Progenitor cell of endocrine pancreas (in vitro differentiated cells): ENCODE results near the gene P2RY6. TPM values are rescaled to one million over a fixed set of nuclear protein-coding genes. Genes with fewer than 3 reads are reported as not detected.

Experiments used
- DNase-seq: peaks from one replicate; pipeline ENCODE4 v3.0.0; 2021; ENCODE audit warnings: low spot score; ENCODE audit not compliant: unreplicated experiment
- H3K27ac Mint-ChIP-seq: 2 replicates; pipeline ENCODE4 v1.8.0; 2021; ENCODE audit warnings: mild to moderate bottlenecking, moderate library complexity, mixed read lengths
- H3K27me3 Mint-ChIP-seq: 2 replicates; pipeline ENCODE4 v1.8.0; 2021; ENCODE audit warnings: mixed read lengths
- H3K36me3 Mint-ChIP-seq: 2 replicates; pipeline ENCODE4 v1.8.0; 2022; ENCODE audit warnings: mixed read lengths; ENCODE audit not compliant: insufficient read depth
- H3K4me1 Mint-ChIP-seq: 2 replicates; pipeline ENCODE4 v1.8.0; 2021; ENCODE audit warnings: low read depth, mixed read lengths
- H3K4me3 Mint-ChIP-seq: 2 replicates; pipeline ENCODE4 v1.8.0; 2021; ENCODE audit warnings: low read depth, mild to moderate bottlenecking, moderate library complexity, mixed read lengths
- H3K9me3 Mint-ChIP-seq: 2 replicates; pipeline ENCODE4 v1.8.0; 2021; ENCODE audit warnings: low read depth, mixed read lengths
- CTCF ChIP-seq: fragments of 200-600 bp; sonication (generic); IDR thresholded peaks from one replicate; pipeline ENCODE4 v1.5.0; 2021; ENCODE audit warnings: antibody characterized with exemption, mild to moderate bottlenecking; ENCODE audit not compliant: unreplicated experiment
- total RNA-seq: library from RNA; stranded (reverse); gene quantifications from 2 replicates; pipeline ENCODE4 v1.2.1, GENCODE V29; 2021

The P2RY6 gene
- total RNA-seq, 1 donor from 2014 or later = 0.14 TPM

DNA sequence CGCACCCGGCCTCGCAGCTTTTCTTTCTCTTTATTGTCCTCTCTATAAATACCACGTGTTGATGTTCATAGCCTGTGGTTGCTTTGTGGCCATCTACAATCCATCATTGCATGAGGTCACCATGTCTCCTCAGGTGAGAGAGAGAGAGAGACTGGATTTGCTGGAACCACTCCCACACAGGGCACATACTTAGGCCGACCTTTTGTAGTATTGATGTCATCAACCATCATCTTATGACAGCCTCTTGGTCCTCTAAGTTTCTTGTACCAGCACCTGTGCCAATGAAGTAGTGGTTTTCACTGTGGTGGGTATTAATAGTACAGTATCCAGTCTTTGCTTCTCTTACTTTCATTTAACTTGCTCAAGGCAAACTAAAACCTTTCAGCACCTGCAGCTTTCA lies 22.8 kb upstream of the P2RY6 start:
- no peak for TF ChIP-seq CTCF
- H3K36me3 Mint-ChIP-seq = no peaks in the 10 kb centered on the region
- no peak overlapping the region for H3K27ac Mint-ChIP-seq
- DNase-seq = no peak
- no peak overlapping the region for H3K4me3 Mint-ChIP-seq
- no peaks in the 10 kb centered on the region for H3K9me3 Mint-ChIP-seq
- no peaks in the 10 kb centered on the region for H3K4me1 Mint-ChIP-seq
- peaks cover 18% of the 10 kb centered on the region for H3K27me3 Mint-ChIP-seq

DNA sequence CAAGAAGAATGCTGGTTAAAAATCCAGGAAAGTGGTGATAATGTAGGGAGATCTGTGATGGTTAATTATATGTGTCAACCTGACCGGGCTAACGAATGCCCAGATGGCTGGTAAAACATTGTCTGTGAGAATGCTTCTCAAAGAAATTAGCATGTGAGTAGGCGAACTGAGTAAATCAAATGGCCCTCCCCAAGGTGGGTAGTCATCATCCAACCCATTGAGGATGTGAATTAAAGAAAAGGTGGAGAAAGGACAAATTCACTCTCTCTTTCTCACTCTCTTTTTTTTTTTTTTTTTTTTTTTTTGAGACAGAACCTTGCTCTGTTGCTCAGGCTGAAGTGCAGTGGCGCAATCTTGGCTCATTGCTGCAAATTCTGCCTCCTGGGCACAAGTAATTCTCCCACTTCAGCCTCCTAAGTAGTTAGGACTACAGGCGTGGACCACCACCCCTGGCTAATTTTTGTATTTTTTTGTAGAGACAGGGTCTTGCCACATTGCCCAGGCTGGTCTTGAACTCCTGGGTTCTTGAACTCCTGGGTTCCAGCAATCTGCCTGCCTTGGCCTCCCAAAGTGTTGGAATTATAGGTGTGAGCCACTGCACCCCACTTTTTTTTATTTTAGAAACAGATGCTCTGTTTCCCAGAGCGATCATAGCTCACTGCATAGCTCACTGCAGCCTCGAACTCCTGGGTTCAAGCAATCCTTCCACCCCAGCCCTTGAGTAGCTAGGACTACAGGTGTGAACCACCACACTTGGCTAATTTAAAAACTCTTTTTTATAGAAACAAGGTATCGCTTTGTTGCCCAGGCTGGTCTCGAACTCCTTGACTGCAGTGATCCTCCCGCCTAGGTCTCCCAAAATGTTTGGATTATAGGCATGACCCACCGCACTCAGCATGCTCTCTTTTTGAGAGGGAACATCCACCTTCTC lies 22.0 kb upstream of the P2RY6 start:
- H3K36me3 Mint-ChIP-seq = no peaks in the 10 kb centered on the region

DNA sequence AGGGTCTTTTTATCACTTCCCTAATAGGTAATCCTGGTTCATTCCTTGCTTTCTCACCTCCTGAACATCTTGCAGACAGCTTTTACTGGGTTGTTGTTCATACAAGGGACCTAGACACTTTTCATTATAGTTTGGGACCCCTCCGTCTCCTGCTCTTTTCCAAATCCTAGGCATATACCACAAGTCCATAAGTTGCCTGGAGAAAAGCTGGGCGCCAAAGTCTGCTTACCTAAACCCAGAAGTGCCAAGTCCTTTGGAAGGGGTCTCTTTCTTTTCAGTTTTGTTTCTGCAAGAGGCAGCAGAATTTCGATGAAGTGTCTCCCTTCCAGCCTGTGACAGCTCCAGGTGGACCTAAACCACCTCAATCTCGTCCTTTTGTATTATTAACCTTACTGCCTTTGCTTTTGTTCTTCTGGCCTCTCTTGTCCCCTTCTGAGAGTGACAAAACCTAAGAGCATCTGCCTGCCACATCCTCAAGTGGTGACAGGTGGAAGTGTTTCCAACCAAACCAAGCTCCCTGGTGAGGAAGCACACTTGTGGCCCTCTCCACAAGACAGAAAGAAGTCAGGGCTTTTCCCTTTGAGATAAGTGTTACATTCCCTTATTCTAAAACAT lies 19.5 kb upstream of the P2RY6 start:
- Mint-ChIP-seq H3K9me3 (no peaks in the 10 kb centered on the region), H3K27me3 (no peaks in the 10 kb centered on the region), H3K4me3 (no peak overlapping the region), H3K4me1 (no peaks in the 10 kb centered on the region), H3K27ac (peak overlapping the region; percentile 48), H3K36me3 (no peaks in the 10 kb centered on the region)
- no peak for DNase-seq
- peak; percentile 15 for TF ChIP-seq CTCF

More for the DNA sequence above, 22.0 kb upstream of the P2RY6 start:
- no peak for TF ChIP-seq CTCF
- Mint-ChIP-seq H3K4me3 (no peak overlapping the region), H3K27ac (no peak overlapping the region), H3K4me1 (no peaks in the 10 kb centered on the region), H3K27me3 (peaks cover 12% of the 10 kb centered on the region), H3K9me3 (no peaks in the 10 kb centered on the region)
- no peak for DNase-seq

- TF ChIP-seq CTCF = no peak
- no peak for DNase-seq
- Mint-ChIP-seq H3K4me1 (no peaks in the 10 kb centered on the region), H3K4me3 (no peak overlapping the region), H3K27me3 (peaks cover 9% of the 10 kb centered on the region), H3K36me3 (no peaks in the 10 kb centered on the region), H3K27ac (no peak overlapping the region), H3K9me3 (no peaks in the 10 kb centered on the region)
Measured at GRCh38 chr11:73257342-73258103, 14.6 kb upstream of the P2RY6 start.
